Muscle layer of duodenum (tissue), 2 donors: ENCODE data around the gene SMARCAL1.

Source experiments
- H3K27ac ChIP-seq: one replicate; pipeline ENCODE4 v1.7.0; 2013; ENCODE audit warnings: mild to moderate bottlenecking, low read length
- H3K27me3 ChIP-seq: one replicate; pipeline ENCODE4 v1.7.0; 2013; ENCODE audit warnings: low read depth, mild to moderate bottlenecking, control low read depth, low read length
- H3K36me3 ChIP-seq, 2 donors: one replicate each; pipeline ENCODE4 v1.7.0; 2013; ENCODE audit warnings: low read length in 2 of 2, control low read depth in 1 of 2, mild to moderate bottlenecking in 1 of 2; ENCODE audit not compliant: insufficient read depth in 2 of 2, control insufficient read depth in 1 of 2
- H3K4me1 ChIP-seq, 2 donors: one replicate each; pipeline ENCODE4 v1.7.0; 2013; ENCODE audit warnings: low read length in 2 of 2, mild to moderate bottlenecking in 2 of 2, control low read depth in 1 of 2, moderate library complexity in 1 of 2; ENCODE audit not compliant: insufficient read depth in 2 of 2, control insufficient read depth in 1 of 2
- H3K4me3 ChIP-seq, 2 donors: one replicate each; pipeline ENCODE4 v1.7.0; 2013; ENCODE audit warnings: low read length in 2 of 2, low read depth in 1 of 2, mild to moderate bottlenecking in 1 of 2
- H3K9me3 ChIP-seq, 2 donors: one replicate each; pipeline ENCODE4 v1.7.0; 2013; ENCODE audit warnings: low read length in 2 of 2, control low read depth in 1 of 2, mild to moderate bottlenecking in 1 of 2; ENCODE audit not compliant: control insufficient read depth in 1 of 2
- donor health status: healthy.

Gene SMARCAL1

GRCh38 chr2:216412022-216412999 lies at the start of gene SMARCAL1:
Gene SMARCAL1, plus strand, starts transcription at chr2:216412484. Its CDS starts 2,221 bp downstream, at chr2:216414705.
- H3K9me3 ChIP-seq = no peaks in the 10 kb centered on the region
- peaks cover 24 to 29% of the 10 kb centered on the region in 2 donors for H3K36me3 ChIP-seq
- H3K4me1 ChIP-seq = peaks cover 4 to 14% of the 10 kb centered on the region in 2 donors
- H3K4me3 ChIP-seq = peak within 1 kb of the TSS; percentile 87 to 91
- H3K27ac ChIP-seq = peak within 1 kb of the TSS; percentile 91
- H3K27me3 ChIP-seq = no peaks in the 10 kb centered on the region

GRCh38 chr2:216362730-216363129 lies 49.6 kb upstream of the SMARCAL1 start:
- H3K4me3 ChIP-seq = no peak overlapping the region
- H3K27ac ChIP-seq = no peak overlapping the region
- H3K27me3 ChIP-seq = no peaks in the 10 kb centered on the region
- no peaks in the 10 kb centered on the region for H3K36me3 ChIP-seq
- no peaks in the 10 kb centered on the region for H3K9me3 ChIP-seq
- no peaks in the 10 kb centered on the region for H3K4me1 ChIP-seq

- Histone ChIP-seq H3K4me1 (no peaks in the 10 kb centered on the region), H3K4me3 (no peak overlapping the region), H3K9me3 (no peaks in the 10 kb centered on the region), H3K27ac (no peak overlapping the region), H3K36me3 (no peaks in the 10 kb centered on the region), H3K27me3 (no peaks in the 10 kb centered on the region)
Observed at GRCh38 chr2:216363221-216363620, 49.1 kb upstream of the SMARCAL1 start.

GRCh38 chr2:216365518-216365917 lies 46.8 kb upstream of the SMARCAL1 start:
- H3K27me3 ChIP-seq = peaks cover 5% of the 10 kb centered on the region
- no peaks in the 10 kb centered on the region for H3K9me3 ChIP-seq
- no peaks in the 10 kb centered on the region for H3K4me1 ChIP-seq
- no peak overlapping the region for H3K27ac ChIP-seq
- H3K36me3 ChIP-seq = no peaks in the 10 kb centered on the region
- no peak overlapping the region for H3K4me3 ChIP-seq

- no peak overlapping the region for H3K27ac ChIP-seq
- no peak overlapping the region for H3K4me3 ChIP-seq
- H3K9me3 ChIP-seq = no peaks in the 10 kb centered on the region
- H3K36me3 ChIP-seq = no peaks in the 10 kb centered on the region
- peaks cover 0 to 9% of the 10 kb centered on the region in 2 donors for H3K4me1 ChIP-seq
- H3K27me3 ChIP-seq = peaks cover 14% of the 10 kb centered on the region
Observed at GRCh38 chr2:216366777-216367471, 45.4 kb upstream of the SMARCAL1 start.

GRCh38 chr2:216369821-216370220 lies 42.5 kb upstream of the SMARCAL1 start:
- H3K4me1 ChIP-seq = peaks cover 0 to 16% of the 10 kb centered on the region in 2 donors
- no peak overlapping the region for H3K4me3 ChIP-seq
- H3K9me3 ChIP-seq = no peaks in the 10 kb centered on the region
- H3K27me3 ChIP-seq = peaks cover 14% of the 10 kb centered on the region
- no peak overlapping the region for H3K27ac ChIP-seq
- no peaks in the 10 kb centered on the region for H3K36me3 ChIP-seq

- Histone ChIP-seq H3K4me1 (peaks cover 0 to 16% of the 10 kb centered on the region in 2 donors), H3K27me3 (peaks cover 14% of the 10 kb centered on the region), H3K9me3 (no peaks in the 10 kb centered on the region), H3K27ac (no peak overlapping the region), H3K36me3 (no peaks in the 10 kb centered on the region), H3K4me3 (peak overlapping the region in 1 of 2 donors; percentile 44)
Observed at GRCh38 chr2:216370961-216371712, 41.1 kb upstream of the SMARCAL1 start.

GRCh38 chr2:216371721-216372702 lies 40.3 kb upstream of the SMARCAL1 start, which contains the start of gene MARCHF4:
Gene MARCHF4, minus strand, starts transcription at chr2:216372483. Its CDS starts 2,223 bp downstream, at chr2:216370260.
- Histone ChIP-seq H3K9me3 (no peaks in the 10 kb centered on the region), H3K4me1 (peaks cover 0 to 16% of the 10 kb centered on the region in 2 donors), H3K4me3 (peak within 1 kb of the TSS; percentile 21 to 44), H3K36me3 (no peaks in the 10 kb centered on the region), H3K27ac (no peak within 1 kb of the TSS), H3K27me3 (peaks cover 14% of the 10 kb centered on the region)

GRCh38 chr2:216372761-216373291 lies 39.5 kb upstream of the SMARCAL1 start:
- Histone ChIP-seq H3K4me1 (peaks cover 0 to 16% of the 10 kb centered on the region in 2 donors), H3K27me3 (peaks cover 14% of the 10 kb centered on the region), H3K27ac (no peak overlapping the region), H3K36me3 (no peaks in the 10 kb centered on the region), H3K4me3 (no peak overlapping the region), H3K9me3 (no peaks in the 10 kb centered on the region)

GRCh38 chr2:216373896-216374295 lies 38.4 kb upstream of the SMARCAL1 start:
- Histone ChIP-seq H3K27me3 (peaks cover 14% of the 10 kb centered on the region), H3K27ac (no peak overlapping the region), H3K9me3 (no peaks in the 10 kb centered on the region), H3K4me1 (peaks cover 0 to 16% of the 10 kb centered on the region in 2 donors), H3K4me3 (no peak overlapping the region), H3K36me3 (no peaks in the 10 kb centered on the region)
